HEK293 (cell line): ENCODE measurements around the gene MRPS5.

Source experiments
- CTCF ChIA-PET: fragments of 350-600 bp; formaldehyde crosslinking; extraction: SDS; loops from one replicate; lab custom pipeline; 2021; ENCODE audit warnings: antibody characterized with exemption; lab: Yijun Ruan, JAX
- POLR2A ChIA-PET: fragments of 300-600 bp; formaldehyde crosslinking; extraction: SDS; loops from one replicate; lab custom pipeline; 2020; ENCODE audit warnings: antibody characterized with exemption, inconsistent platforms; lab: Yijun Ruan, JAX
- H3K27ac ChIP-seq: fragments of 200-500 bp; sonication (Bioruptor generic); 2 replicates; pipeline ENCODE4 v1.5.1; 2014; ENCODE audit warnings: low read depth, low read length, control low read depth, inconsistent platforms; ENCODE audit errors: extremely low read depth
- H3K36me3 ChIP-seq, 2 experiments: fragments of 200-500 bp in 1 of 2; sonication (Bioruptor generic) in 1 of 2; 1 replicate in 1 of 2; 2 replicates in 1 of 2; pipeline ENCODE4 v1.5.1; 2014 to 2017; ENCODE audit warnings: inconsistent platforms in 2 of 2, low read length in 2 of 2; ENCODE audit not compliant: control insufficient read depth in 2 of 2, insufficient read depth in 1 of 2
- H3K4me1 ChIP-seq: fragments of 200-500 bp; sonication (Bioruptor generic); 2 replicates; pipeline ENCODE4 v1.5.1; 2014; ENCODE audit warnings: mild to moderate bottlenecking, low read length, inconsistent platforms; ENCODE audit not compliant: control insufficient read depth, insufficient read depth
- H3K4me3 ChIP-seq: 2 replicates; pipeline ENCODE4 v1.5.1; 2011; ENCODE audit warnings: low read depth, mild to moderate bottlenecking, control low read depth, low read length, moderate library complexity
- H3K9me3 ChIP-seq: fragments of 200-500 bp; sonication (Bioruptor generic); 2 replicates; pipeline ENCODE4 v1.5.1; 2014; ENCODE audit warnings: low read depth, low read length, inconsistent platforms; ENCODE audit not compliant: control insufficient read depth, insufficient read depth
- KLF8 ChIP-seq: fragments of 450-650 bp; formaldehyde crosslinking; IDR thresholded peaks from 2 replicates; pipeline ENCODE4 v1.5.1; 2016; ENCODE audit warnings: missing biosample characterization, missing genetic modification characterization
- PRDM10 ChIP-seq: fragments of 450-650 bp; formaldehyde crosslinking; IDR thresholded peaks from 2 replicates; pipeline ENCODE4 v1.5.1; 2016; ENCODE audit warnings: missing biosample characterization, missing genetic modification characterization
- SALL2 ChIP-seq: fragments of 450-650 bp; formaldehyde crosslinking; IDR thresholded peaks from 2 replicates; pipeline ENCODE4 v1.5.0; 2017; ENCODE audit warnings: missing biosample characterization, mild to moderate bottlenecking, missing genetic modification characterization, borderline replicate concordance
- ZBTB20 ChIP-seq: fragments of 450-650 bp; formaldehyde crosslinking; IDR thresholded peaks from 2 replicates; pipeline ENCODE4 v1.5.1; 2016; ENCODE audit warnings: missing biosample characterization, missing genetic modification characterization
- ZFP41 ChIP-seq: fragments of 450-650 bp; formaldehyde crosslinking; IDR thresholded peaks from 2 replicates; pipeline ENCODE4 v1.5.1; 2016; ENCODE audit warnings: missing biosample characterization, missing genetic modification characterization, borderline replicate concordance
- ZNF211 ChIP-seq: fragments of 450-650 bp; formaldehyde crosslinking; IDR thresholded peaks from 2 replicates; pipeline ENCODE4 v1.5.1; 2016; ENCODE audit warnings: low read depth, missing biosample characterization, missing genetic modification characterization
- ZNF366 ChIP-seq: fragments of 450-650 bp; formaldehyde crosslinking; conservative IDR thresholded peaks from 2 replicates; pipeline ENCODE4 v1.5.1; 2016; ENCODE audit warnings: missing biosample characterization, missing genetic modification characterization
- ZNF423 ChIP-seq: fragments of 450-650 bp; formaldehyde crosslinking; IDR thresholded peaks from 2 replicates; pipeline ENCODE4 v1.5.1; 2016; ENCODE audit warnings: missing biosample characterization, missing genetic modification characterization
- ZNF48 ChIP-seq: fragments of 450-650 bp; formaldehyde crosslinking; IDR thresholded peaks from 2 replicates; pipeline ENCODE4 v1.5.1; 2016; ENCODE audit warnings: missing biosample characterization, missing genetic modification characterization
- ZNF560 ChIP-seq: fragments of 450-650 bp; formaldehyde crosslinking; IDR thresholded peaks from 2 replicates; pipeline ENCODE4 v1.5.1; 2017; ENCODE audit warnings: missing biosample characterization, missing genetic modification characterization, borderline replicate concordance
- ZNF626 ChIP-seq: fragments of 450-650 bp; sonication (Bioruptor Pico); formaldehyde crosslinking; IDR thresholded peaks from 2 replicates; pipeline ENCODE4 v1.5.1; 2018; ENCODE audit warnings: missing biosample characterization, missing genetic modification characterization, inconsistent platforms
- ZNF660 ChIP-seq: fragments of 450-650 bp; IDR thresholded peaks from 2 replicates; pipeline ENCODE4 v1.5.1; 2018; ENCODE audit warnings: missing biosample characterization, mild to moderate bottlenecking, missing genetic modification characterization
- ZNF664 ChIP-seq: fragments of 450-650 bp; formaldehyde crosslinking; IDR thresholded peaks from 2 replicates; pipeline ENCODE4 v1.5.1; 2016; ENCODE audit warnings: missing biosample characterization, missing genetic modification characterization
- ZNF768 ChIP-seq: fragments of 450-650 bp; formaldehyde crosslinking; IDR thresholded peaks from 2 replicates; pipeline ENCODE4 v1.5.1; 2018; ENCODE audit warnings: missing biosample characterization, mild to moderate bottlenecking, missing genetic modification characterization
- ZSCAN5A ChIP-seq: fragments of 450-650 bp; formaldehyde crosslinking; IDR thresholded peaks from 2 replicates; pipeline ENCODE4 v1.5.1; 2016; ENCODE audit warnings: missing biosample characterization, missing genetic modification characterization
- TF ChIP-seq, protein P1 (sequence below): fragments of 450-650 bp; formaldehyde crosslinking; IDR thresholded peaks from 2 replicates; pipeline ENCODE4 v1.5.1; 2016; ENCODE audit warnings: missing biosample characterization, missing genetic modification characterization
- TF ChIP-seq, protein P2 (sequence below): fragments of 450-650 bp; formaldehyde crosslinking; IDR thresholded peaks from 2 replicates; pipeline ENCODE4 v1.5.1; 2016; ENCODE audit warnings: missing biosample characterization, missing genetic modification characterization
- TF ChIP-seq, protein P3 (sequence below): fragments of 450-650 bp; formaldehyde crosslinking; IDR thresholded peaks from 2 replicates; pipeline ENCODE4 v1.5.1; 2017; ENCODE audit warnings: missing biosample characterization, missing genetic modification characterization

Gene MRPS5

DNA sequence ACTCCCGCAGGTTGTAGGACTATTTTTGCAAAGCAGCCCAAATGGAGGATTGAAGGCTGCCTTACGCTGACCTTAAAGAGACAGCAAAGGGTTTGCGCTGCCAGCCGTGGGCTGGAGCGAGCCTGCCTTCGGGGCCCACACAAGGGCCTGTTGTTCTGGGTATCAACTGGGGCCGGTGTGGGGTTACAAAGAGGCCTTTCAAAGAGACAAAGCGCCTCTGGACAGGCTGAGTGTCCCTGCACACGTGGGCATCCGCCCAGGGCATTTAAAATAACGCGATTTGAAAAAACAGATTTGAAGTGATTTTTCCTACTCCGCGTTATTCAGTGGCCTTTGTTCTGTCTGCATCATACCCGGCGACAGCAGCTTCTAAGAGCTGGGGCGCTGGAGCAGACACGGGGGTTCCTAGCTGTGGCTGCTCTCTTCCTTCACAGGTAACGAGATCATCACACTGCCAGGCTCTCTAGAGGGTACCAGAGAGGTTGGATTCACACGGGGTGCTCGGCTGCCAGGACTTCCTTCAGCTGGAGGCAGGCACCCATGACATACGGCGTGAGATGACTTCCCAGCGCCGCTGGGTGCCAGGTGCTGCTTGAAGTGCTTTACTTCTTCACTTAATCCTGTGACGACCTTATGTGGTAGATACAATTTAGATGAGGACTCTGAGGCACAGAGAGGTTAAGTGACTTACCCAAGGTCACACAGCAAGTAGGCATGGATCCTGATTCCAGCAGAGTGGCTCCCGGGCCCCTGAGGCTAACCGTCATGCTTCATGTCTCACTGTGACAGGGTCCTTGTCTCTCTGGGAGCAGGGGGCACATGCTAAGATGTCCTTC is 63.9 kb downstream of the MRPS5 start:
- Histone ChIP-seq H3K4me1 (no peaks in the 10 kb centered on the region), H3K27ac (no peak overlapping the region), H3K4me3 (no peak overlapping the region), H3K36me3 (no peaks in the 10 kb centered on the region), H3K9me3 (no peaks in the 10 kb centered on the region)
- ChIA-PET POLR2A (no interaction called here), CTCF (interaction anchor here (0.5 kb wide), 1 partner anchor 916 kb away, joined by 3 read pairs; no protein-coding TSS in a partner anchor)
- peak; percentile 65 for TF ChIP-seq ZNF768 (tag by site-specific recombination)
- TF ChIP-seq ZNF664 (tag by site-specific recombination): no peak
- TF ChIP-seq, protein P1, sequence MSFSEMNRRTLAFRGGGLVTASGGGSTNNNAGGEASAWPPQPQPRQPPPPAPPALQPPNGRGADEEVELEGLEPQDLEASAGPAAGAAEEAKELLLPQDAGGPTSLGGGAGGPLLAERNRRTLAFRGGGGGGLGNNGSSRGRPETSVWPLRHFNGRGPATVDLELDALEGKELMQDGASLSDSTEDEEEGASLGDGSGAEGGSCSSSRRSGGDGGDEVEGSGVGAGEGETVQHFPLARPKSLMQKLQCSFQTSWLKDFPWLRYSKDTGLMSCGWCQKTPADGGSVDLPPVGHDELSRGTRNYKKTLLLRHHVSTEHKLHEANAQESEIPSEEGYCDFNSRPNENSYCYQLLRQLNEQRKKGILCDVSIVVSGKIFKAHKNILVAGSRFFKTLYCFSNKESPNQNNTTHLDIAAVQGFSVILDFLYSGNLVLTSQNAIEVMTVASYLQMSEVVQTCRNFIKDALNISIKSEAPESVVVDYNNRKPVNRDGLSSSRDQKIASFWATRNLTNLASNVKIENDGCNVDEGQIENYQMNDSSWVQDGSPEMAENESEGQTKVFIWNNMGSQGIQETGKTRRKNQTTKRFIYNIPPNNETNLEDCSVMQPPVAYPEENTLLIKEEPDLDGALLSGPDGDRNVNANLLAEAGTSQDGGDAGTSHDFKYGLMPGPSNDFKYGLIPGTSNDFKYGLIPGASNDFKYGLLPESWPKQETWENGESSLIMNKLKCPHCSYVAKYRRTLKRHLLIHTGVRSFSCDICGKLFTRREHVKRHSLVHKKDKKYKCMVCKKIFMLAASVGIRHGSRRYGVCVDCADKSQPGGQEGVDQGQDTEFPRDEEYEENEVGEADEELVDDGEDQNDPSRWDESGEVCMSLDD: no peak
- no peak for TF ChIP-seq ZBTB20 (tag by site-specific recombination)
- TF ChIP-seq SALL2 (tag by site-specific recombination): no peak

DNA sequence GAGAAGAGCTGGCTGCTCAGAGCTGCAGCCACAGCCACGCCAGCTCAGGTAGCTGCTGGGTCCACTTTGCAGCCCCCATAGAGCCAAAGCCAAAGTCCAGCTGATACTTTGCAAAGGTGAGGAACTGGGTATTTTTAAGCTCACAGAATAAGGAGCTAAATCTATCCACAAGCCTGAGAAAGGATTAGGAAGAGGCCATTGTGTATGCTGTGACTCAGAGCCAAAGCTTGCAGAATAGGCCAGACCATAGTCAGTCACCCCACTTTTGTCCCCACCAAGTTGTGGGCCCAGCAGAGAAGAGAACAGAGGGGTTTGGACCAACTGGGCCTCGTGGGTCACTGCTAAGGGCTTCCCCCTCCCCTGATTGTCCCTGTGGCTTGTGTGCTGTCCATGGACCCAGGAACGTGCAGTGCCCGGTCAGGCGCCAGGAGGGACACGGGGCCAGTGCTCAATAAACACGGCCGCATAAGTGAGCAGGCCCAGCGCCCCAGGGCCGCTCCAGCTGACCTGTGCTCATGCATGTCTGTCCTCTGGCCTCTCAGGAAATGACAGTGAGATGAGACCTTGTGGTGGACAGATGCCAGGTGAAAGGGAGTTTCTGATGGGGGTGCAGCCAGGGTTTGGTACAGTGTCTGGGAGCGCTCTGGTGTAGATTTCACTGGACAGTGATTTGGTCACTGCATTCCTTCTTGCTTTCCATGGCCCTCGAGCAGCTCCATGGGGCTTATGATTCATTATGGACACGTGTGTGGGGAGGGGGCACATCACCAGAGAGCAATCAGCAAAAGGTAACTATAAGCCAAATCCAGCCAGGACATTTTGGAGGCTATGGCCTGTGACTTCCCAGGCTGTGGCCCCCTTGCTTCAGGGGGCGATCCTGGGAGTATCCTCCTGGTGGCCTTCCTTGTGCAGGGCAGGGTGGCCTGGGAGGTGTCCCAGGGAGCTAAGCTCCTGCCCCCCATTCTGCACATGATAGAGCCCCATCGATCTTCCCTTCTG is 64.8 kb downstream of the MRPS5 start:
- no peak overlapping the region for H3K4me3 ChIP-seq
- no peaks in the 10 kb centered on the region for H3K4me1 ChIP-seq
- no peak overlapping the region for H3K27ac ChIP-seq
- no peaks in the 10 kb centered on the region for H3K36me3 ChIP-seq
- no peak for TF ChIP-seq PRDM10 (tag by site-specific recombination)
- TF ChIP-seq ZNF660: no peak
- no peak for TF ChIP-seq ZNF560 (tag by site-specific recombination)
- TF ChIP-seq ZFP41 (tag by site-specific recombination): no peak
- TF ChIP-seq KLF8 (tag by site-specific recombination): no peak
- no peak for TF ChIP-seq ZSCAN5A (tag by site-specific recombination)
- TF ChIP-seq ZNF366 (tag by site-specific recombination): no peak
- no peak for TF ChIP-seq ZNF626
- TF ChIP-seq ZNF48: no peak
- TF ChIP-seq, protein P2, sequence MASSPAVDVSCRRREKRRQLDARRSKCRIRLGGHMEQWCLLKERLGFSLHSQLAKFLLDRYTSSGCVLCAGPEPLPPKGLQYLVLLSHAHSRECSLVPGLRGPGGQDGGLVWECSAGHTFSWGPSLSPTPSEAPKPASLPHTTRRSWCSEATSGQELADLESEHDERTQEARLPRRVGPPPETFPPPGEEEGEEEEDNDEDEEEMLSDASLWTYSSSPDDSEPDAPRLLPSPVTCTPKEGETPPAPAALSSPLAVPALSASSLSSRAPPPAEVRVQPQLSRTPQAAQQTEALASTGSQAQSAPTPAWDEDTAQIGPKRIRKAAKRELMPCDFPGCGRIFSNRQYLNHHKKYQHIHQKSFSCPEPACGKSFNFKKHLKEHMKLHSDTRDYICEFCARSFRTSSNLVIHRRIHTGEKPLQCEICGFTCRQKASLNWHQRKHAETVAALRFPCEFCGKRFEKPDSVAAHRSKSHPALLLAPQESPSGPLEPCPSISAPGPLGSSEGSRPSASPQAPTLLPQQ: no peak
- TF ChIP-seq ZNF211 (tag by site-specific recombination): no peak
- TF ChIP-seq, protein P3, sequence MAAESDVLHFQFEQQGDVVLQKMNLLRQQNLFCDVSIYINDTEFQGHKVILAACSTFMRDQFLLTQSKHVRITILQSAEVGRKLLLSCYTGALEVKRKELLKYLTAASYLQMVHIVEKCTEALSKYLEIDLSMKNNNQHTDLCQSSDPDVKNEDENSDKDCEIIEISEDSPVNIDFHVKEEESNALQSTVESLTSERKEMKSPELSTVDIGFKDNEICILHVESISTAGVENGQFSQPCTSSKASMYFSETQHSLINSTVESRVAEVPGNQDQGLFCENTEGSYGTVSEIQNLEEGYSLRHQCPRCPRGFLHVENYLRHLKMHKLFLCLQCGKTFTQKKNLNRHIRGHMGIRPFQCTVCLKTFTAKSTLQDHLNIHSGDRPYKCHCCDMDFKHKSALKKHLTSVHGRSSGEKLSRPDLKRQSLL: no peak
- no peak for TF ChIP-seq ZNF423
- POLR2A ChIA-PET: no interaction called here
- H3K9me3 ChIP-seq: no peaks in the 10 kb centered on the region
- CTCF ChIA-PET: interaction anchor here (0.5 kb wide), 1 partner anchor 12 kb away, joined by 4 read pairs; no protein-coding TSS in a partner anchor
